NT2/D1 (cell line): ENCODE measurements around the gene MYO7A.

Source experiments
- SUZ12 ChIP-seq: IDR thresholded peaks from 2 replicates; pipeline ENCODE4 v1.6.1; 2011; ENCODE audit not compliant: insufficient read length, insufficient read depth; ENCODE audit errors: extremely low read depth
- YY1 ChIP-seq: IDR thresholded peaks from 2 replicates; pipeline ENCODE4 v1.6.1; 2011; ENCODE audit not compliant: insufficient read length, insufficient read depth

DNA sequence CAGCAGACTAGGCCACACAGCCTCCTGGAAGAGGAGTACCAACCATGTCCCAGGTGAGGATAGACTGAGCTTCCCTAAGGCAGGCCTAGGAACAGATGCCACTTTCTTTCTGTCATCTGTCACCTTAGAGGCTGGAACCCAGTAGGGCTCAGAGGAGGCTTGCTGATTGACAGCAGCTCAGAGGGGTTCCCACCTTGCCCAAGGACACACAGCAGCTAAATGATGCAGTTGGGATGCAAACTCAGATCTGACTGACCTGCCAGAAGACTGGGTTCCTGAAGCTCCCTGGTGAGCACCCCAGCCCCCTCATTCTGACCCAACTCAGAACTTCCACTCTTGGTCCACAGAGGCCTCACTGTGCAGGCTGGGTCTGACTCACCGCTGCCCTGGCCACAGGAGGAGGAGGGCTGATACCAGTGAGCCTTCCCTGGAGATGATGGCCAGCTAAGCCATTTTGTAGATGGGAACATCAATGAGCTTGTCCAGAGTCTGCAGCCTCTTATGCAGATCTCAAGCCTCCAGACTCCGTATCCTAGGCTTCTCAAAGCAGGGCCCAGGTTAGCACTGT, 47.3 kb upstream of the MYO7A start:
- no peak for TF ChIP-seq SUZ12
- TF ChIP-seq YY1, result no peak
